ENCODE results near the gene VTI1A.
A peak's percentile ranks its signal among the peaks of the same experiment; 100 is the strongest.
"Not testable (repeated sequence)": the region's sequence is repeated elsewhere in the genome, so short reads cannot be mapped to it uniquely, and the experiment has no call there.

Gene VTI1A

DNA sequence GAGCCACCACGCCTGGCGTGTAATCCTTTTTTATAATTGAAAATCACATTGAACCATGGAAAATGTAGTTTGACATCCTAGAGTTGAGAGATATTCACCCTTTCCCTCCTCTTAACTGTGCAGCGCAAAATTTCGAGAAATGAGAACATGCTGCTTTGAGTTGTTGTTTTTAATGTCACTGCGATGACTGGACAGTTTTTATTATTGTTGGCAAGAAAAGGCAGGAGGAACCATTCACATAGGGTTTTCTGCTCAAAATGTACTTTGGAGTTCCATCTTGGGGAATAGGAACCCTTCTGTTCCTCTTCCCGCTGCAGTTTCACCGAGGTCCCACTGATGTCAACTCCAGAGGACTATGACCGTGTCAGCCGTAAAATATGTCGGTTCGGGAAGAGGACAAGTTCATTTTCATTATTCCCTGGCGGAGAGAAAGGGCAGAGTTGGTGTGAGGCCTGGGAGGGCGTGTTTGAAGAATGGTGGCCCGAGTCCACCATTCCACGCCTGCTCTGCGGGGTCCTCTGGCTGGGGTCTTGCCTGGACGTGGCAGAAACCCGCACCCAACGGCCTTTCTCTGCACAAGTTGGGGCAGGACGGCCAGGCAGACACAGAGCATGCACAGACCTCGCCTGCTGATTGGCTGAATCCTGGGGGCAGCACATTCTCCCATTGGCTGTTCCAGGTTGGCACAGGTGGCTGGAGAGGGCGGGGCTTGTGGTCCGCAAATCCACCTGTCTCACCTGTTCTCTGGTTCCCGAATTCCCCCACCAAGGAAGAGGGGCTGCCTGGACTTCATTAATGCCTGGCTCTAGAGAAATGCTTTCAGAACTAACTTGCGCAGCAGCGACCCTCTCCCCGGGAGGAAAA, 397.9 kb downstream of the VTI1A start:
- no peak for DNase-seq

- DNase-seq = no peak
Measured at GRCh38 chr10:112847778-112848177, 400.8 kb downstream of the VTI1A start.

- DNase-seq = no peak
Measured at GRCh38 chr10:112848228-112848627, 401.2 kb downstream of the VTI1A start.

DNA sequence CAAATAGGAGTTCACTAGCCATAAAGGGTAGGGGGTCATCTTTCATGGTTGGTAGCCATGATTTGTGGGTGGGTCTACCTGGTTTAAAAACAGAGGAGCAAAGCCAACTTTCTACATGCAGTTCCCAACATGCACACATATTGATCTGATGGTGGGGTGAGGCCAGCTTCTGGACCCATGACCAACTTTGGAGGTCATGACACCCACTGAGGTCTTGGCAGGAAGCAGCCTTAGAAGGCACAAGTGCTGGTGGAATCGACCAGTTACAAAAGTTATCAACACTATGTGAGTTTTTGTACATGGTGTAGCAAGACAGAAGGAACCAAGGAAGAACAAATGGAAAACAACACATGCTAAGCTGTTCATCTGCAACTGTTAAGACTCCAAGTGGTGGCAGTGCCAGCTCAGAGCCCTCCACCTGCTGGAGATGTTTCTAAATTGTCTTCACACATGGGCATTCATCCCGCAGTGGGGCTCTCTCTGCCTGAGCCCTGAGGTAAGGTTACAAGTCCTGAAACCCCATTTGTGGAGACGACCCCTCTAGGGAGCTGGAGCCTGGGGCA, 401.9 kb downstream of the VTI1A start:
- DNase-seq = no peak

DNA sequence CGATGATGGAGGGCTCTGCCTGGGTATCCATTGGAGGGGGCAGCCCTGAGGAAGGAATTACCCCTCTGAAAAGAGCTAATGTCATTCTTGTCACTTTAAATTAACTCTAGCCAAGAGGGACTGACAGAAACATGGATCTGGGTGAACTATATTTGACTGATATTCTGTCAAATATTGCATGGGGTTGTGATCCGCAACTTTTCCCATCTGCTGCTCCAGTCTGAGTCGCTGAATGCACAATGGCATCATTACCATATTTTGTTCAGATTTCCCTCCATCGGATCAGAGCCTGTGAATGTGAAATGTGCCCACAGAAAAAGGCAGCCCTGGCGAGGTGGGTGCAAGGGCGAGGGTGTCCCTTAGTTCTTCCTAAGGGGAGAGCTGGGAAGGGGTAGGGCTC, 402.5 kb downstream of the VTI1A start:
- no peak for DNase-seq

- DNase-seq = no peak
Measured at GRCh38 chr10:112851181-112851580, 404.2 kb downstream of the VTI1A start.

DNA sequence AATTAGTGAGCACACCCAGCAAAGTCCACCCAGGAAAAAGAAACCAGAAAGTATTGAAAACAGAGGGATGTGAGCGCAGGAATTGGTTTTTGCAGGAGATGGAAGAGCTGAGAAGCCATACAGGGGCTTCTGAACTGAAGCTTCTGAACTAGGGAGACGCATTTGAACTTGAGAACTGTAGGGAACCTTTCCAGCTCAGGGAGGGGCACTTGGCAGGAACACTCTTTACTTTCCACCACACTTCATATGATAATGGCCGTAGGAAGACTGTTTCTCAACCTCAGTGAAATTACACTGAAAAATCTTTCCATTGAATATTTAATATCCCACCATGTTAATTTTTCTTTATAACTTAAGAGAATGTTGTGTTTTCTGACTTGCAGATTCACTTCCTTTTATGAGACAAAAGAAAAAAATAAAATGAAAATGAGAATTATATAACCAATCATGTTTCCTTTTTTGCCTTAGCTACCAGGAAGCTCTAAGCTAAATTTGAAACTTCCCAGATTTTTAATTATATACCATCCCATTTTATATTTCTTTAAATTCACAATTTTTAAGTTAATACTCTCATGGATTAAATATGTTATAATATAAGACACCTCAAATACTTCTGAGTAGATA, 404.7 kb downstream of the VTI1A start:
- no peak for DNase-seq

GRCh38 chr10:112852306-112852705, 405.3 kb downstream of the VTI1A start:
- DNase-seq = peak; percentile 62

- DNase-seq = no peak
Measured at GRCh38 chr10:112855134-112855533, 408.1 kb downstream of the VTI1A start.

DNA sequence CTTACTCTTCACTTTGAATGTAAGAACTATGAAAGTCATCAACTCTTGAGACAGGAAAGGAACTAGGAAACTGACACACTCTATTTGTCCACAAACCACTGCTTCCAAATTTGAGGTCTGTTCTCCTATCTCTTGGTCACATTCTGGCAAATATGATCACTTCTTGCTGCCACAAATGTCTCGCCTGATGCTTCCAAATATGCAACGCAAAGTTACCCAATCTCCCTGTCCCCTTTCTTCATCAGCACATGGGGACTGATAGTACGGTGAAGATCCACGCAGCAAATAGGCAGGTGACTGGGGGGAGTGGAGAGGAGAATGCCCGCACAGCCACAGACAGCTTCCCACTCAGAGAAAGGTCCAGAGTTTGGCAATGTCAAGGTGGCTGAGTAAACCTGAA, 410.5 kb downstream of the VTI1A start:
- no peak for DNase-seq

- no peak for DNase-seq
Measured at GRCh38 chr10:112858986-112859651, 412.1 kb downstream of the VTI1A start.

DNA sequence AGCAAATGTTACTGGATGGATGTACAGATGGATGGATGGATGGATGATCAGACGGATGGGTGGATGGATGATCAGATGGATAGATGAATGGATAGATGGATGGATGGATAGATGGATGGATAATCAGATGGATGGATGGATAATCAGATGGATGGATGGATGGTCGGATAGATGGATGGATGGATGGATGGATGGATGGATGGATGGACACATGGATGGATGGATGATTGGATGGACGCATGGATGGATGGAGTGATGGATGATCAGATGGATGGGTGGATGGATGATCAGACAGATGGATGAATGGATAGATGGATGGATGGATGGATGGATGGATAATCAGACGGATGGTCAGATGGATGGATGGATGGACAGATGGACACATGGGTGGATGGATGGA, 412.8 kb downstream of the VTI1A start:
- DNase-seq = no peak

DNA sequence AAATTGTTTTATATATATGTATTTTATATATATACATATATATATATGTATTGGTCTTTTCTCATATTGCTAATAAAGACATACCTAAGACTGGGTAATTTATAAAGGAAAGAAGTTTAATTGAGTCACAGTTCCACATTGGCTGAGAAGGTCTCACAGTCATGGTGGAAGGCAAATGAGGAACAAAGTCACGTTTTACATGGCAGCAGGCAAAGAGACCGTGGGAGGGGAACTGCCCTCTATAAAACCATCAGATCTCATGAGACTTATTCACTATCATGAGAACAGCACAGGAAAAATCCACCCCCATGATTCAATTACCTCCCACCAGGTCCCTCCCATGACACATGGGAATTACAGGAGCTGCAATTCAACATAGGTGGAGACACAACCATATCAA, 416.4 kb downstream of the VTI1A start:
- DNase-seq = not testable (repeated sequence)
